Measurements from ENCODE around the gene CENPE.
"Not testable (repeated sequence)": the region's sequence is repeated elsewhere in the genome, so short reads cannot be mapped to it uniquely, and the experiment has no call there.

The CENPE gene, protein sequence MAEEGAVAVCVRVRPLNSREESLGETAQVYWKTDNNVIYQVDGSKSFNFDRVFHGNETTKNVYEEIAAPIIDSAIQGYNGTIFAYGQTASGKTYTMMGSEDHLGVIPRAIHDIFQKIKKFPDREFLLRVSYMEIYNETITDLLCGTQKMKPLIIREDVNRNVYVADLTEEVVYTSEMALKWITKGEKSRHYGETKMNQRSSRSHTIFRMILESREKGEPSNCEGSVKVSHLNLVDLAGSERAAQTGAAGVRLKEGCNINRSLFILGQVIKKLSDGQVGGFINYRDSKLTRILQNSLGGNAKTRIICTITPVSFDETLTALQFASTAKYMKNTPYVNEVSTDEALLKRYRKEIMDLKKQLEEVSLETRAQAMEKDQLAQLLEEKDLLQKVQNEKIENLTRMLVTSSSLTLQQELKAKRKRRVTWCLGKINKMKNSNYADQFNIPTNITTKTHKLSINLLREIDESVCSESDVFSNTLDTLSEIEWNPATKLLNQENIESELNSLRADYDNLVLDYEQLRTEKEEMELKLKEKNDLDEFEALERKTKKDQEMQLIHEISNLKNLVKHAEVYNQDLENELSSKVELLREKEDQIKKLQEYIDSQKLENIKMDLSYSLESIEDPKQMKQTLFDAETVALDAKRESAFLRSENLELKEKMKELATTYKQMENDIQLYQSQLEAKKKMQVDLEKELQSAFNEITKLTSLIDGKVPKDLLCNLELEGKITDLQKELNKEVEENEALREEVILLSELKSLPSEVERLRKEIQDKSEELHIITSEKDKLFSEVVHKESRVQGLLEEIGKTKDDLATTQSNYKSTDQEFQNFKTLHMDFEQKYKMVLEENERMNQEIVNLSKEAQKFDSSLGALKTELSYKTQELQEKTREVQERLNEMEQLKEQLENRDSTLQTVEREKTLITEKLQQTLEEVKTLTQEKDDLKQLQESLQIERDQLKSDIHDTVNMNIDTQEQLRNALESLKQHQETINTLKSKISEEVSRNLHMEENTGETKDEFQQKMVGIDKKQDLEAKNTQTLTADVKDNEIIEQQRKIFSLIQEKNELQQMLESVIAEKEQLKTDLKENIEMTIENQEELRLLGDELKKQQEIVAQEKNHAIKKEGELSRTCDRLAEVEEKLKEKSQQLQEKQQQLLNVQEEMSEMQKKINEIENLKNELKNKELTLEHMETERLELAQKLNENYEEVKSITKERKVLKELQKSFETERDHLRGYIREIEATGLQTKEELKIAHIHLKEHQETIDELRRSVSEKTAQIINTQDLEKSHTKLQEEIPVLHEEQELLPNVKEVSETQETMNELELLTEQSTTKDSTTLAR (N-terminal part only)

GRCh38 chr4:103198111-103198765 lies at the start of gene CENPE:
Gene CENPE, minus strand, starts transcription at chr4:103198343. Its CDS starts 24 bp downstream, at chr4:103198319.
- DNase-seq = peak; percentile 40

DNA sequence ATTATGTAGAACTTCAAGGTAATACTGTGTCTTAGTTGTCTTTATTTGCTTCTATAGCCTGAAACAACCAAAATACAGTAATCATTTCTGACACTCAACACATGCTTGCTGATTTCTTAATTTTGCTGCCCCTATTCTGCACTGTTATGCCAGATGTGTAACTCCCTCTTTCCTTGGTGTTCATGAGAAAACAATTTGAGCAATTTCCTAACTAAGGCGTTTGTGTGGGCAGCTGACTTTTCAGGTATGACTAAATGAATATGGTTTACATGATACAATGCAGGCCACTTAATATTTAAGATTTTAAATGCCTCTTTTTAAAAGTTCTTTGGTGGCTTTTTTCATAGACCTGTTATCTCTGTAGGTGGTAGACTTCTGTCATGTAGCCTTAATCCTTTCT lies 46.1 kb upstream of the CENPE start:
- no peak for DNase-seq

- DNase-seq = not testable (repeated sequence)
Measured at GRCh38 chr4:103230938-103231337, 32.8 kb upstream of the CENPE start.

- DNase-seq = not testable (repeated sequence)
Measured at GRCh38 chr4:103223556-103223955, 25.4 kb upstream of the CENPE start.

DNA sequence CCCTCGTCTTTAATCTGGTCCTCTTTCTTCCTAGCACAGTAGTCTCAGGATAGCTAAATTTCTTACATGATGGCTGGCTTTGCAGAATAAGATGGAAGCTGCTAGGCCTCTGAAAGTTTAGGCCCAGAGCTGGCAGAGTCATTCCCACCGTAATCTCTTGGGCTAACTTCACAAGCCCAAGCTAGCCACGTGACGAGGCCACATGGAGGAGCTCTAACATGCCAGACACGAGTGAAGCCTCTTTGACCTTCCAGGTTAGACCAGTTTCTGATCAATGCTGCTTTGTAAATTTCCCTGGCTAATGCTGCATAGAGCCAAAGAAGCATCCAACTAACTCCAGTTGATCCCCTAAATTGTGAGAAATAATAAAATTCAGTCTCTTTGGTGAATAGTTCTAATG lies 9.5 kb upstream of the CENPE start:
- no peak for DNase-seq

DNA sequence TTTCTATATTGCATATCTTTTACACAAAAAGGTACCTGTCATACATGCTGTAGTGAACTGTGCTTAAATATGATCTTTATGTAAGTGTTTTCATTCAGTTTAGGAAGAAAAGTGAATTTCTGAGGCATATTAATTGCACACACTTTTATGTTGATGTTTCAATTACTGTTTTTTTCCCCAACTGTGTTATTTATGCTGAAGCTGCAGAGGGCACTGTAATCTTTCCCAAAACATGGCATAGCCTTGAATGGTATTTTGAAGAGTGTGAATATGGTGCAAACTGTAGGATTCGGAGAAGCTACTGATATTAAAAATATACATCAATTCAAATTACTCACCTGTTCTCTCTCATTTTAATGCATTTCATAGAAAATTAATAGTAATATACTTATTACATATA lies 6.0 kb upstream of the CENPE start:
- no peak for DNase-seq

- no peak for DNase-seq
Measured at GRCh38 chr4:103201724-103202123, 3.6 kb upstream of the CENPE start.

GRCh38 chr4:103201253-103201652 lies 3.1 kb upstream of the CENPE start:
- DNase-seq = no peak

GRCh38 chr4:103199009-103199408 lies 866 bp upstream of the CENPE start:
- DNase-seq = no peak

DNA sequence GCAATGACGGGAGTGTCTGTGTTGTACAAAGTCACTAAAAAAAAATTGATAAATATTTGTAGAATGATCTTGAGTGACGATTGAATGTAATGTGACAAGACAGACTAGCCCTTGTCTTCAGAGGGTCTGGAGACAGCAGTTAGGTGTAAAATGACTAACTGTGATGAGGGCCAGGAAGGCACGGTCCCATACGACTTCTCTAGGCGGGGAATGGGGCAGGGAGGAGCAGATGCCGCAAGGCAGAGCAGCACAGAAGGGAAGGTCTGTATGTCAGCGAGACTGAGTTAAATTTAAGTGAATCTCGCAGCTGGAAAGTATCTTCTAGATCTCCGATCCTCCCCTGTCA lies 405 bp downstream of the CENPE start:
- DNase-seq = no peak

DNA sequence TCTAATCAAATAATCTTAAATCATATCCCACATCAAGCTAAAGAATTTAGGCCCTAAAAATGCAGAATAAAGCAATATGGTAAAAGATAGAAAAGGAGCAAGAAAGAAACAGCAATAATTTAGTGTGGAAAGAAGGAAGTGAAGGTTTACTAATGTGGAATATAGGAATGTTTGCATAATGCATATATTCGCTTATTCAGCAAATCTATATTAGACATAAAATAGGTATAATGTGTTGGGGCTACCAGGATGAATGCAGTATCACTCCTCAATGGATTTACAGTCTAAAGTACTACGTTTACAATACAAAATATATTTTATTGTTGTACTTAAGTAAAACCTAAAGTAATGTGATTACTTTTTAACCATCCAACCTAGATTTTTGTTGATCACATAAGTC lies 4.7 kb downstream of the CENPE start:
- DNase-seq = no peak

- no peak for DNase-seq
Measured at GRCh38 chr4:103171006-103171405, 27.1 kb downstream of the CENPE start.

DNA sequence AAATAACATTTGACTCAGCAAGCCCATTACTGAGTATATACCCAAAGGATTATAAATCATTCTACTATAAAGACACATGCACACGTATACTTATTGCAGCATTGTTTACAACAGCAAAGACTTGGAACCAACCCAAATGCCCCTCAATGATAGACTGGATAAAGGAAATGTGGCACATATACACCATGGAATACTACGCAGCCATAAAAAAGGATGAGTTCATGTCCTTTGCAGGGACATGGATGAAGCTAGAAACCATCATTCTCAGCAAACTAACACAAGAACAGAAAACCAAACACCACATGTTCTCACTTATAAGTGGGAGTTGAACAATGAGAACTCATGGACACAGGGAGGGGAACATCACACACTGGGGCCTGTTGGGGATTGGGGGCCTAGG lies 28.4 kb downstream of the CENPE start:
- DNase-seq = not testable (repeated sequence)

DNA sequence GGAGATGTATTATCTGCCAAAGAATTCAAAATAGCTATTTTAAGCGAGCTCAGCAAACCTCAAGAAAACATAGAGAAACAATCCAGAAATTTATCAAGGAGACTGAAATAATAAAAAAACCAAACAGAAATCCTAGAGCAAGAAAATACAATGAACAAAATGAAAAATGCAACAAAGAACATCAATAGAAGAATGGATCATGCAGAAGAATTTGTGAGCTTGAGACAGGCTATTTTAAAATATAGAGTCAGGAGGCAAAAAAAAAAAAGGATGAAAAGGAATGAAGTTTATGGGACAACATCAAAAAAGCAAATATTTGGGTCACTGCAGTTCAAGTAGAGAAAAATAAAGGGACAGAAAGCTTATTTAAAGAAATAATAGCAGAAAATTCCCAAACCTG lies 29.1 kb downstream of the CENPE start:
- DNase-seq = no peak

DNA sequence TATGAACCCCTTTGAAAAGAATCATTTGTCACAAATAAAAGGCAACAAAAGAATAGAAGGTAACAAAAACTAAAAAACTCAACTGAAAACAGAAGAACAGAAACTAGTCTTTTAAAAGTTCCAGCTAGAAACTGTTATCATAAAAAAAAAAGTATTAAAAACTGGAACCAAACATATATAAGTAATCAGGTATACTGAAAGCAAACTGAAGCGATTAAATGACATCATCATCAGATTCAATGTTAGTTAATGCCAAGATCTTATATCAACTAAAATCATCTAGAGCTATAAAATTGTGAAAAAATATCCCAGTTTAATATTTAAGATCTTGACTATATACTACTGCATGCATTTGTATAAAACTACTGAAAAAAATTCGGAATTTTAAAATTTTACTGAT lies 36.0 kb downstream of the CENPE start:
- DNase-seq = no peak

- no peak for DNase-seq
Measured at GRCh38 chr4:103158760-103159159, 39.4 kb downstream of the CENPE start.

DNA sequence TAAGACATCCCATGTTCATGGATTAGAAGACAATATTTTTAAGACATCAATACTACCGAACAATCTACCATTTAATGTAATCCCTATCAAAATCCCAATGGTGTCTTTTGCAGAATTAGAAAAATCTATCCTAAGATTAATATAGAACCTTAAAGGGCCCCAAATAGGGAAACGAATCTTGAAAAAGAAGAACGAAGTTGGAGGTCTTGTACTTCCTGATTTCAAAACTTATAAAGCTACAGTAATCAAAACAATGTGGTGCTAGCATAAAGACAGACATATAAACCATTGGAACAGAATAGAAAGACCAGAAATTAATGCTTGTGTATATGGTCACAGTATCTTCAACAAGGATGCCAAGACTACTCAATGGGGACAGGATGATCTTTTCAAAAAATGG lies 42.0 kb downstream of the CENPE start:
- no peak for DNase-seq

DNA sequence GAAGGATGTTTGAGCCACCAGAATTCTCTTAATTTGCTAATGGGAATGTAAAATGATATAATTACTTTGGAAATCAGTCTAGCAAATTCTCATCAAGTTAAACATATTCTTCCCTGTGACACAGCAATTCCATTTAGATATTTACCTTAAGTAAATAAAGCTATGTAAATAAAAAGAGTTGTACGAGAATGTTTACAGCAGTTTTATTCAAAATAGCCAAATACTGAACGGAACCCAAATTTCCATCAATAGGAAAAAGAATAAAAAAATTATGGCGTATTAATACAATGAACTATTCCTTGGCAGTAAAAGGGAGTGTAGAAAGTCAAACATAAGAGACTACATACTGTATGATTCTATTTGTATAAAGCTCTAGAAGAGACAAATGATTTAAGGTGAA lies 45.8 kb downstream of the CENPE start:
- no peak for DNase-seq

DNA sequence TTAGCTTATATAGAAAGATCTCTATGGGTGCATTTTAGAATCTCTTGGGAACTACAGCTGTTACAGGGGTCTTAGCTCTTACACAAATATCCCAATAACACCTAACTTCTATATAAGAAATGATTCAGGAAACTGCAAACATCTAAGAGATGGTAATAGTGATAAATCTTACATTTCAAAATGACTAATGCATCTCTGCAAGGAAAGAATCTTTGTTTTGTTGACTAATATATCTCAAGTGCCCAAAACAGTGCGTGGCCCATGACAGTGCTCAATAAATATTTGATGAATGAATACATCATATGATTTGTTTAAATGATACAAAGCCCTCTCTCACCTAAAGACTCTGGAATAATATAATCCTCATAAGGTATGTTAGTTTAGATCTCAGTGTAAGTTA lies 47.5 kb downstream of the CENPE start:
- no peak for DNase-seq

DNA sequence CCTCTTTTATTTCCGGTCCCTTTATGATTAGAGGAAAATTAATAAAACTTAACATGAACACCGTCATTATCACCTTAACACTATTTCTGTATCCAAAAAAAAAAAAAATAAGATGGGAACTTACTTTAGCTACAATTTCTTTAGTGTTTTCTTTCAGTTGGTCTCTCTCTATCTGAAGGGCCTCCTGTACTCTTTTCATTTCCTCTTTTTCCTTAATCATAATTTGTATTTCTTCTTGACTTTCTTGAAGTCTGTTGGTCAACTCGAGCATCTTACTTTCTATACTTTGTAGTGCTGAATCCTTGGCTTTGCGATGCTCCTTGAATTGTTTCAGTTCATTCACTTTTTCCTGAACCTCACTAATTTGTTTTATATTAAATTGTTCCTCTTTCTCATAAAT lies 53.2 kb downstream of the CENPE start:
- no peak for DNase-seq

GRCh38 chr4:103137446-103137827 lies 60.7 kb downstream of the CENPE start:
- DNase-seq = no peak

- DNase-seq = no peak
Measured at GRCh38 chr4:103136671-103137445, 61.3 kb downstream of the CENPE start.
